OCI-LY3 (cell line): Measurements from ENCODE around the gene CHST15.

Experiments used
- EZH2phosphoT487 ChIP-seq: fragments of 200-600 bp; shearing (Covaris generic); IDR thresholded peaks from 2 replicates; pipeline ENCODE4 v1.6.1; 2018; ENCODE audit warnings: antibody characterized with exemption, mixed run types, low read depth
- TF ChIP-seq, protein P1 (sequence below): fragments of 200-600, 300-600 bp; sonication (generic); IDR thresholded peaks from 2 replicates; pipeline ENCODE4 v1.5.1; 2014; ENCODE audit warnings: antibody characterized with exemption, low read length, low read depth

- TF ChIP-seq, protein P1, sequence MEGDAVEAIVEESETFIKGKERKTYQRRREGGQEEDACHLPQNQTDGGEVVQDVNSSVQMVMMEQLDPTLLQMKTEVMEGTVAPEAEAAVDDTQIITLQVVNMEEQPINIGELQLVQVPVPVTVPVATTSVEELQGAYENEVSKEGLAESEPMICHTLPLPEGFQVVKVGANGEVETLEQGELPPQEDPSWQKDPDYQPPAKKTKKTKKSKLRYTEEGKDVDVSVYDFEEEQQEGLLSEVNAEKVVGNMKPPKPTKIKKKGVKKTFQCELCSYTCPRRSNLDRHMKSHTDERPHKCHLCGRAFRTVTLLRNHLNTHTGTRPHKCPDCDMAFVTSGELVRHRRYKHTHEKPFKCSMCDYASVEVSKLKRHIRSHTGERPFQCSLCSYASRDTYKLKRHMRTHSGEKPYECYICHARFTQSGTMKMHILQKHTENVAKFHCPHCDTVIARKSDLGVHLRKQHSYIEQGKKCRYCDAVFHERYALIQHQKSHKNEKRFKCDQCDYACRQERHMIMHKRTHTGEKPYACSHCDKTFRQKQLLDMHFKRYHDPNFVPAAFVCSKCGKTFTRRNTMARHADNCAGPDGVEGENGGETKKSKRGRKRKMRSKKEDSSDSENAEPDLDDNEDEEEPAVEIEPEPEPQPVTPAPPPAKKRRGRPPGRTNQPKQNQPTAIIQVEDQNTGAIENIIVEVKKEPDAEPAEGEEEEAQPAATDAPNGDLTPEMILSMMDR: no peak
- no peak for TF ChIP-seq EZH2phosphoT487
Observed at GRCh38 chr10:124127965-124128810, 34.8 kb upstream of the CHST15 start.
